ENCODE results near the gene HSD17B12. TPM values are rescaled to one million over a fixed set of nuclear protein-coding genes. Genes with fewer than 3 reads are reported as not detected.

Gene HSD17B12
- total RNA-seq, 2 experiments from 2014 or later, result 70.9 to 138 TPM

DNA sequence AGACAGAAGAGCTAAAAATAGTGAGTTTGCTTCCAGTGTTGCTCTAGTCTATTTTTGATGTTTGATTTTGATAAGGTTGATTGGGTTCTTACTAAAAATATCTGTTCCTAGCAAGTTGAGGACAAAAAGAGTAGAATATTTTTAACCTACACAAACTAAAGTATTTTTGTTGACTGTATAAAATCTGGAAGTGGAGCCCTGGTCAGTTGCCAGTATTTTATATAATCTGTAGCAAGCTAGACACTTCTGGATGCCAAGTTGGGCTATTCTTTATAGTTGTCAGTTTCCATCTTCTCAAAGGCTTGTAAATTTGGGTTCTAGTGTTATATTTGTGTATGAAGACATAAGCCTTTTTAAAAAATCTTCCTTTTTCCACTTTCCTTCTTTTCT, 56.7 kb downstream of the HSD17B12 start:
- ChIA-PET POLR2A (interaction anchor here (0.6 to 1.5 kb wide), 5 partner anchors 9 to 981 kb away, joined by 3 to 5 read pairs (median 3); no protein-coding TSS in a partner anchor), CTCF (ENCODE audit: unreplicated experiment) (no interaction called here)
- peaks cover under 1% of the 10 kb centered on the region; the same call in 1 of the 2 replicates for H3K9me3 ChIP-seq (ENCODE audit: low read length)
- no peaks in the 10 kb centered on the region for H3K9me2 ChIP-seq (ENCODE audit: insufficient read depth, low read length)
- BruUV-seq (replicated peaks), result no TSS peak
- DNase-seq (ENCODE audit: low spot score), result no peak
- intact Hi-C loops (cut with micrococcal nuclease; ENCODE audit: unreplicated experiment), result loop anchor here (5.0 kb wide), 1 partner anchor 55 kb away; the partner anchor contains the start of gene HSD17B12
- H2AFZ ChIP-seq (ENCODE audit: low read length), result no peak overlapping the region
- peaks cover 50% of the 10 kb centered on the region for H3K36me3 ChIP-seq (ENCODE audit: insufficient read depth, low read length)
- 0 out of 2 replicates have a peak, but pooled peaks cover 4% of the 10 kb centered on the region for H4K20me1 ChIP-seq (ENCODE audit: insufficient read depth, low read length)
- peaks cover 71% of the 10 kb centered on the region for H3K79me2 ChIP-seq (ENCODE audit: insufficient read depth, low read depth, low read length)
- peaks cover 14% of the 10 kb centered on the region for H3K4me1 ChIP-seq (ENCODE audit: insufficient read depth, low read length, poor library complexity, severe bottlenecking)
- TF ChIP-seq CTCF (conservative IDR thresholded peaks at IDR 0.05; ENCODE audit: low read length) (no peak), EZH2phosphoT487 (IDR thresholded peaks at IDR 0.05; ENCODE audit: borderline replicate concordance, low read depth, low read length) (no peak)
- H3K4me3 ChIP-seq (ENCODE audit: low read depth, low read length, poor library complexity, severe bottlenecking), result no peak overlapping the region
- H3K27ac ChIP-seq (ENCODE audit: low read depth, low read length, poor library complexity, severe bottlenecking), result no peak overlapping the region
- H3K4me2 ChIP-seq (ENCODE audit: low read length), result no peak overlapping the region

- Histone ChIP-seq H3K4me3 (ENCODE audit: low read depth, low read length, poor library complexity, severe bottlenecking) (no peak overlapping the region), H3K9me2 (ENCODE audit: insufficient read depth, low read length) (no peaks in the 10 kb centered on the region), H3K27ac (ENCODE audit: low read depth, low read length, poor library complexity, severe bottlenecking) (no peak overlapping the region), H3K4me1 (ENCODE audit: insufficient read depth, low read length, poor library complexity, severe bottlenecking) (peaks cover 14% of the 10 kb centered on the region), H3K79me2 (ENCODE audit: insufficient read depth, low read depth, low read length) (peaks cover 72% of the 10 kb centered on the region), H3K9me3 (ENCODE audit: low read length) (peaks cover 13% of the 10 kb centered on the region; the same call in 1 of the 2 replicates), H4K20me1 (ENCODE audit: insufficient read depth, low read length) (0 out of 2 replicates have a peak, but pooled peaks cover 4% of the 10 kb centered on the region), H2AFZ (ENCODE audit: low read length) (no peak overlapping the region), H3K36me3 (ENCODE audit: insufficient read depth, low read length) (peaks cover 50% of the 10 kb centered on the region), H3K4me2 (ENCODE audit: low read length) (no peak overlapping the region)
- TF ChIP-seq EZH2phosphoT487 (IDR thresholded peaks at IDR 0.05; ENCODE audit: borderline replicate concordance, low read depth, low read length), result no peak
- TF ChIP-seq CTCF (conservative IDR thresholded peaks at IDR 0.05; ENCODE audit: low read length), result no peak
- CTCF ChIA-PET (ENCODE audit: unreplicated experiment), result no interaction called here
- POLR2A ChIA-PET, result interaction anchor here (0.6 kb wide), 1 partner anchor 46 kb away, joined by 3 read pairs; no protein-coding TSS in a partner anchor
- no peak for DNase-seq (ENCODE audit: low spot score)
- BruUV-seq (replicated peaks), result no TSS peak
- intact Hi-C loops (cut with micrococcal nuclease; ENCODE audit: unreplicated experiment), result loop anchor here (5.0 kb wide), 1 partner anchor 57 kb away; the partner anchor contains the start of gene HSD17B12
Observed at GRCh38 chr11:43738600-43739409, 58.3 kb downstream of the HSD17B12 start.

Measured in OCI-LY7 (cell line).